HL-60/S4 treated with phorbol 12-myristate 13-acetate at 8.2 ng/mL for 4 days and 3 days (cell line): Measurements from ENCODE around the gene NTRK3.
"Not testable (repeated sequence)": the region's sequence is repeated elsewhere in the genome, so short reads cannot be mapped to it uniquely, and the experiment has no call there.

Experiments
- in situ Hi-C: fragments of 300-500 bp; cut with MboI; formaldehyde crosslinking; loops from 2 replicates; pipeline ENCODE4 v1.15.0; 2022; ENCODE audit warnings: low sequenced_read_pairs

The NTRK3 gene

DNA sequence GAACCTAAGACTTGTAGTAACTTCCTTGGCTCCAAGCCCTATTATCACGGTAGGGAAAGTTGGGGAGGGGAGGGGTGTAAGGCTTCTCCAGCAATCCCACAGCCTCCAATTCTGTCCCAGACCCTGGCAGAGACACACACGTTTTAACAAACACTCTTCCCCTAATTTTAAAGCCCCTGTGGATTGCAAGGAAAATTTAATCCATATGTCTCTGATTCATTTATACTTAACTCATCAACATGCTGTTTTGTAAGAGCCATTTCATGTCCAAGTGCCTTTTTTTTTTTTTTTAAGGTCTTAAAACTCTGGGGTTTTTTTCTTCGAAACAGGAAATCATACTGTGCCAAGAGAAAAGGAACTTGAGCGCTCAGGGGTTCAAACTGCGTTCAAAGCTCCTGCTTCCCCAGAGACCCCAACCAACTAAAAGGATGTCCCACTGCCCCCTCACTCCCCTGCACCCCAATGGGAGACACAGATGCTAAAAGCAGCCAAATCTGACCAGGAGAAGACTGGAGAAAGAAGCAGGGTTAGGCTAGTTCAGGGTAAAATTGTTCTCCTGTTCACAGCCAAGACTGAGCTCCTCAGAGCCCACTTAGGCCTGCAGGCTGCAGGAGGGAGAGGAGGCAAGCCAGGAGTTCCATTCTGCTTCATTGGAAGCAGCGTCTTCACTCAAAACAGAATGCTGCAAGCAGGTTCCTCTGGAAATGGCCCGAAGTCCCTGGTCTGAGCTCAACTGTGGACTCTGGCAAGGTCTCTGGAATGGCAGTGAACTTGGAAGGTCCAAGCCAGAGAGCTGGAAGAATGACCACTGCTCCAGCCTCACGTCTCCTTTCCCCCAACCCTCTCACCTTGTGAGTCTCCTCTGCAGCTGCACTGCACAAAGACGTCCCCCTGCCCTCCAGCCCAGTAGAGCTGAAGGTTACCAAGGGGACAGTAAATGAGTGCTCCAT, 172.5 kb downstream of the NTRK3 start:
- in situ Hi-C loops: no loop called here

DNA sequence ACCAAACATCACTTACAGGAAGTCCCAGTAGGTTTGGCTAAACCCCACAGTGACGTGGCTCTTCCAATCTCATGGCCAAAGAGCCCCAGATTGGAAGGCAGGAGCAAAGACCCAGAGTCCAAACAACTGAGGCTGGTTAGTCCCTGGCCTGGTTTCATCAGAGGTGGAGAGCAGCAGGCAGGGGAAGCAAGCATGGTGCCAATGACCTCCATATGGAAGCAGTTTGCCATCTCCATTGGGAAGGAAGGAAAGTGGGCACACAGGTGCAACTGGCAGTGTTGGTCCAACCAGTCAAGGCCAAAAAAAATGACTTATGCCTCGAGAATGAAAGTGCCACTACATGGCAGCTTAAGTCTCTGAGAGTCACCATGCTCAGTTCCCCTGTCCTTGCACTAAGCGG, 175.9 kb downstream of the NTRK3 start:
- in situ Hi-C loops: no loop called here

DNA sequence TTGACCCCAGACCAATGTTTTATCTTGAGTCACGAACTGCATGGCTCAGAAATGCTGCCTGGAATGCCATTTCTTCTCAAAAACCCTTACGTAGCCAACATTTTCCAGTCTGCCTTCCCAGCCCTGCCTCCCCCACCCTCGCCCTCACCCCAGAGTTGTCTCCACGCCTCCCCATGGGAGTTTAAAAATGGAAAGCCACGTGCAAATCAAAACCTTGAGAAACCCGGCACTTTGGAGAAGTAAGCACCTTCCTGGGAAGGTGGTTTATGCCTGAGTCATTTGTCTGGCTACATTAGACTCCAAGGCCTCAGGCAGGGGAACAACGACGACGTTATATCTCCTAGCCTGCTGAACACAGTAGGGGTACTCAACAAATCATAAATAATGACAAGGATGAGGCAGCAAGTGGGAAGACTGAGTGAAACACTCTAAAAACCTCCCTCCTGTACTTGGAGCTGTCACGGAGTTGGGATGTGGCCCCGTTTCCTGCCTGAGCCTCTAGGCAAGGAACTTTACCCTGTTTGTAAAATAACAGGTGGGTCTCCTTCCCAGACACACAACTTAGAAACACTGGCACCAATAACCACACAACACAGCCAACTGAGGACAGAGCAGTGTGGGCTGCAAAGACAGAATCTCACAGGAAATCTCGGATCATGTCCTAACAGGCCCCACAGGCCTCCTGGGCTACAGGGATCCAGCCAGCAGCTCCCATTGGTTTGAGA, 179.1 kb downstream of the NTRK3 start:
- in situ Hi-C loops: no loop called here

DNA sequence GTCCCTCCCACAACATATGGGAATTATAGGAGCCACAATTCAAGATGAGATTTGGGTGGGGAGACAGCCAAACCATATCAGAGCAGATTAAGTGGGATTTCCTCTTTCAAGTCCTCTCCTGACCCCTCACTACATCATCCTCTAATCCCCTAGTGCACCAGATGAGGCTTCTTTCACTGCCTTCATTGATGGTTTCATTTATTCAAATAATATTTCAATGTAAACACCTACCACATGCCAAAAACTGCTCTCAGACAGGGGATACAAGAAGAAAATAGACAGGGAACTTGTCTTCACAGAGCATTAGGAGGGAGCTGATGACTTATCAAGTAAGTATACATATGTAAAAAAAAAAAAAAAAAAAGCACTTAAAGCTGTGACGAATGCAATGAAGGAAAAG, 180.2 kb downstream of the NTRK3 start:
- in situ Hi-C loops: no loop called here

DNA sequence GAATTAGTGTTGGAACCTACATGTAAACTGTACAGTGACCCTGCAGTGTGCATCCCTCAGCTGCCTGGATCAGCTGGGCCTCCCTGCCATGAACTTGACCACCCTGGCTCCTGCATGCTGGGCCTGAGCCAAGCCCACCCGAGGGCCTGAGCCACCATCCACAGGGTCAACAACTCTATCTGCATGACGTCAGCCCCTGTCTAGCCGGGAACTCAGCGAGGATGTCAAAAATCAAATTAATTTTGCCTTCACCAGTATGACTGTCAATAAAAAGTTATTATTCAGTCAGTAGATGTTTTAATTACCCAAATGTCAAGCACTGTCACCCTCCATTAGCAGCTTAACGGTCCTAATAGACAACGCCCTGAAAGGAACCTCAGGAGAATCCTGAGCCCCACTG, 181.4 kb downstream of the NTRK3 start:
- in situ Hi-C loops: no loop called here

DNA sequence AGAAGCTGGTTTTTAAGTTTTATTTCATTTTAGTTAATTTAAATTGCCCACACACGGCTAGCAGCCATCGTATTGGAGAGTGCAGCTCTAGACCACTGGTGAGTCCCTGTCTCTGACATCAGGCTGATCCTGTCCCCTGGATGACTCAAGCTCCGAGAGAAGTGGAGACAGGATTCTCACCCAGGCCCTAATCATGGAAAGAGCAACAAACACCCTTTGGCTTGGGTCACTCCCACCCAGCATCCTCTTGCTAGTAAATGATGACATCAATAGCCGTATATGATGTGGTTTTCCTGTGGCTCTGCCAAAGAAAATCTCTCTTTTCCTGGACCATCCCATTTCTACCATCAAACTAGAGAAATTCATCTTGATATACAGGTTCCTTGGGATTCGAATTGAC, 182.2 kb downstream of the NTRK3 start:
- in situ Hi-C loops: no loop called here

DNA sequence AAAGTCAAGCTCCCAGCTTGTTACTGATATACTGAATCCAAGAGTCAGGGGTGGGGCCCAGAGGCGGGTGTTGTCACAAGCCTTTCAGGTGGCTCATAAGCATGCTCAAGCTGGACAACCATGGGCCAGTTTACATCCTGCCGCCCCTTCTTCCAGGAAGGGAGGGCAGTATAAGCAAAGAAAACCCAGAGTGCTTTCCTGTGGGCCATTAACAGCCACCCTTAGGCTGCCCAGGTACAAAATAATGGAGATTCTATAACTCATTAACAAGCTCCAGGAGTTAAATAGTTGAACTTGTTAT, 183.2 kb downstream of the NTRK3 start:
- in situ Hi-C loops: no loop called here

DNA sequence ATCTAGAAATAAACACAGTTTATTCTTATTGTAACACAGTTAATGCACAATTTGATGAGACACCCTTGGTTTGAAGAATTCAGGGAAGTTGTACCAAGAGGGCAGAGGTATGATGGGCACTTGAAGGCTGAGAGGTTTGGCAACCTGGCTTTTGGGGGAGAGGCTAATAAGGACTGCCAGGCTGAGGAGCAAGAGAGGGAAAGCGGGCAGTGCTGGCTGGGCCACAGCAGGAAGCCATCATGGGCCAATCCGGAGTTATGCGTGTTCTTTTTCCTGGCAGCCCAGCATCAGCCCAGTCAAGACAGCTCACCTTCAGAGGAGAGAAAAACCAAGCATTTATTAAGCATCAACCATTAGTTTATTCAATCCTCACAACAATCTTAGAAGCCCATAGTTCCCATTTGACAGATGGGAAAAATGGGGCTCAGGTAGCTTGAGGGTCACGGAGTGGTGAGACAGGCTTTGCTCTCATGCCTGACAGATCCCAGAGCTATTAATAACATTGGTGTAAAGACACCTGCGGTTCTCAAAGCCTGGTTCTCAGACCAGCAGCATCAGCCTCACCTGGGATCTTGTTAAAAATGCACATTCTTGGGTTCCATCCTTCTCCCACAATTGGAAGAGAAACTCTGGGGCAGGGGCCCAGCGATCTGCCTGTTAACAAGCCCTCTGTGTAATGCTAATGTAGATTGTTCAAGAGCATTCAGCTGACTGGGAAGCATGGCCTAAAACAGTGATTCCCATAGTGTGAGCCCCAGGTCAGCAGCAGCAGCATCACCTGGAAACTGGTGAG, 183.7 kb downstream of the NTRK3 start:
- in situ Hi-C loops: no loop called here

DNA sequence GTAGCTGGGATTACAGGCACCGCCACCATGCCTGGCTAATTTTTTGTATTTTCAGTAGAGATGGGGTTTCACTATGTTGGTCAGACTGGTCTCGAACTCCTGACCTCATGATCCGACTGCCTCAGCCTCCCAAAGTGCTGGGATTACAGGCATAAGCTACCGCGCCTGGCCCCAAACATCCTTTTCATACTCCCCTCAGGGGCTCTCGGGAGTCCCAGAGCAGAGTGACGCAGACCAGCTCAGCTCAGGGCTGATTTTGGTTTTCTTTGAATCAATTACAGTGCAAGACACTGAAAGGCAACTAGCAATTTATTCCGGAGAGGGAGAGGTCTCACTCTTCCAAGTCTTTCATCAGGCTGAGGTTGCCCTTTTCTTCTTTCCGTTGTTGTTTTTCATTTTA, 184.4 kb downstream of the NTRK3 start:
- in situ Hi-C loops: not testable (repeated sequence)

DNA sequence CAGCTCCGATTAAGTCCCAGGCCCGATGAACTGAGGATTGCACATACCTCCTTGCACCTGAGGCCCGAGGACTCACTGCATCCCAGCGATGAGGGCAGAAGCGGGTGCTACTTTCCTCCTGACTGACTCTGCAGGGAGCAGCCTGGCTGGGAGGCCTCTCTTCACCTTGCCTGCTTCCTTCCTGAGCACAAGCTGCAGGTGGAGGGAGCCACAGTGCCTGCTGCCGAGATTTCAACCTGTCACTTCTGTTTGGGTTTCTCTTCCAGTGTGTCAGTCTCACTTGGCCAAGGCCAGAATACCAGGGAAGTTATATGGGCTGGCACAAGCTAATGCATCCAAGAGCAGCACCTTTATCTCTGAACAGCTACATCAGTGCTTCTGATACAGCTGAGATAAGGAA, 185.4 kb downstream of the NTRK3 start:
- in situ Hi-C loops: no loop called here

DNA sequence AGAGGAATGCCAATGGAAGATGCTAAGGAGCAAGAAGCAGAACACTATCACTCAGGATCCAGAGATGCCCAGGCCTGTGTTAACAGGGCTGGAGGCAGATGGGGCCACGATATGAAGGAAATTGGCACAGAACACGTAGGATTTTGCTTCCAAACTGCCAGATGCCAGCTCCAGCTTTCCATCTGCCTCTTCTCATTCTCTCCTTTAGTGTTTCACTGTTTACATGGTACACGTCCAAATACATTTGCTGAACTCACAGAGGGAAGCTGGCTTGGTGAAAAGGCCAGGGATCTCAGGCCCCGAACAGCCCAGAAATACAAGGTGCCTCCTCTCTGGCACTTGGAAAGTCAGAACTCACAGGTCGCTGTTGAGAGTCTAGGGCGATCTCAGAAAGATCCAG, 187.0 kb downstream of the NTRK3 start:
- in situ Hi-C loops: no loop called here

DNA sequence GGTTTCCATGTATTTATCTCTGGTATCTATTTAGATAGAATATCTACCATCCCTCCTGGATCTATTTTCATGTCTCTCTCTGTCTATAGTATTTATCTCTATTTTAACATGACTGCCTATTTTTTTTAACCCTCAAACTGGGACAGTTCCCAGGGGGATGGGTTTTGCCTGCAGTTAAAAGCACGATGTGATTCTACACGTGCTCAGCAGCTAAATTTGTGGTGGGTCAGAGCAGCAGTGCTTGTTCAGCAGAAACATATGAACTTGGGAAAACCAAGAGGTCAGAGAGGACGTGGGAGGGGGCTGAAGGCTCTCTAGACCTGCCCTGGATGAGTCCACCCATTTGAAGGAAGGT, 189.2 kb downstream of the NTRK3 start:
- in situ Hi-C loops: no loop called here

DNA sequence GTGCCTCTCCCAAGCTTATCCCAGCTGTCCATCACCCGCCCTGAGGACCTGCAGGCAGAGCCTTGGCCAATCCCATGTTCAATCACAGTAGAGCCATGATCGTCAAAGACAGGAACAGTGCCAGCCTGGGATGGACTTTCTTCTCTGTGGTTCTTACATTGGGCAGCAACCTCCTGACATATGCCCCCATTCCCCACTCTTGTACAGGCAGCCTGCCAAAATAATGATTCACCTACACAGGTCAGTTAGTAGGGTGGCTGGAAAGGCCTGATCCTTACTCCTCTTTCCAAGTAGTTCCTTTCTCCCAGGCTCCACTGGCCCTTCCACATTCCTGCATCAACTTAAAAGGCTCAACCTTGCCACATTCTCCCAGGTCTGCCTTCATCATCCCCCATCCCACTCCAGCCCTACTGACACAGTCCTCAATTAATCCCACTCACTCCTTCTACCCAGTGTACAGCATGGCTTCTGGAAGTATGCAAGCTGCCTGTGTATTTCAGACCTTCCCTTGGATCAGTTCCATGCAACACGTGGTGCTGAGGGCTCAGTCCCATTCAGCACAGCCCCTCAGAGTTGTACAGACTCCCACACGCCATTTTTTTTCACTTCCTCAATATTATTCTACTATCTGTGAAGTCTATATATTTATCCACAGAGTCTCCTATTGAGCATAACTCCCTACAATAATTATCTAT, 189.8 kb downstream of the NTRK3 start:
- in situ Hi-C loops: no loop called here

DNA sequence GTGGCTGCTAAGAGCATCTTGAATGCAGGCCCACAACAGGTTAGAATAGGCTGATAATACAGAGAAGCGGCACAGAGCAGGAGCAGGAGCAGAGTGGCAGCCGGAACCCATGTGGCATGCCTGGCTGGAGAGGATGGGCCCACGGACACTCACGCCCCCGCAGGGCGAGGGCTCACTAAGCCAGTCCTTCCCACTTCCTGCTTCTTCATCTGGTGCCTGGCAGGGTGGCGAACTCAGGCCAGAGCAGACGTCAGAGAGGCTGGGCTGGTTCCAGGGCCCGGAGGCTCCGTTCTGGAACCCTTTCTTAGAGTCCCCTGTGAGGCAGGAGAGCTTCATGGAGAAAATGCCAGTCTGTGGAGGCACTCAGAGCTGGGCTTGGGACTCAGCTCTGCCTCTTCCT, 195.1 kb downstream of the NTRK3 start:
- in situ Hi-C loops: no loop called here

DNA sequence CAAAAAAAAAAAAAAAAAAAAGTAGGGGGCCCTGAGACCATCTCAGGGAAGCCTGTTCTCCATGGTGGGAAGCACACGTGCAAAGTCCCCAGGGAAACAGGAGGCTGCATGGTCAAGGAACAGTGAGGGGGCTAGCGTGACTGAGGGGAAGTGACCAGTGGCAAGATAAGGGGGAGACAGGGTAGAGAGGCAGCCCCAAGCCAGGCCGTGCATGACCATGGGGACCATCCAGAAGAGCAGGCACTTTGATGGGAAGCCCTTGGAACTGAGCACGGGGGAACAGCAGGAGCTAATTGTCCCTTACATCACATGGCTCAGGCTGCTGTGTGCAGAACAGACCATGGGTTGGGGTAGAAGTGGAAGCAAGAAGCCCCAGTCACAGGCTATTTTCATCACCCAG, 196.2 kb downstream of the NTRK3 start:
- in situ Hi-C loops: no loop called here

DNA sequence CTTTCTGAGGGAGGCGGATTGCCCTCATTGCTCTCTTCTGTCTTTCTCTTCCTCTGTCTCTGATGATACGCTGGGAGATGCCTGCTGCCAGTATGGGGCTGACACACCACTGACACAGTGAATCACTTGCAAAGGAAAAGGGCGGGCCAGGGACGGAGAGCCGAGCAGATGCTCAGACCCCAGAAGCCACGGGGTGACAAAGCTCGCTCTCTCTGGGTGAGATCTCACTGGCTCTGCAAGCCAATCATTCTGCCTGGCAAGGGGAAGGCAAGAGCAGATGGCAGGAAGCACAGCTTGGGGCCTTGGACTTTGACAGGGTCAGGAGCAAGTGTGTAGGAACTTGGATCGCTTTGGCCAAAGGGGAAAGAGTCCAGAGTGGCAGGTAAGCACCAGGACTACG, 198.7 kb downstream of the NTRK3 start:
- in situ Hi-C loops: no loop called here

DNA sequence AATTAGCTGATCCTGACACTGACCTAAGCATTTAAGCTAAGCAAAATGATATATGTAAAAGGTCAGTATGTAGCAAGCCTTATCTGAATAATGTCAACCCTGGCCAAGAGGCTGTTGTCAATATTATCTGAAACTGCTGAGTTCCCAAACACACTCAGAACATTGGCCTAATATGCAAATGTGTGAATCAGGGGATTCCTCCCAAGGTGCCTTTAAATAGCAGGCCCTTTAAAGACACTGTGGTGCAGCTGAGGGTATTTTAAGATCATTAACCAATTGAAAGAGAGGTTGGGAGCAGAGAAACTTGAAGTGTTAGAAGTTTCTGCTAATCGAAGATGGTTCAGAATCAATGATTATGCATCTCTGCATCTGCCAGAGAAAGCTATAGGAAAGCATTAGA, 207.0 kb downstream of the NTRK3 start:
- in situ Hi-C loops: no loop called here

DNA sequence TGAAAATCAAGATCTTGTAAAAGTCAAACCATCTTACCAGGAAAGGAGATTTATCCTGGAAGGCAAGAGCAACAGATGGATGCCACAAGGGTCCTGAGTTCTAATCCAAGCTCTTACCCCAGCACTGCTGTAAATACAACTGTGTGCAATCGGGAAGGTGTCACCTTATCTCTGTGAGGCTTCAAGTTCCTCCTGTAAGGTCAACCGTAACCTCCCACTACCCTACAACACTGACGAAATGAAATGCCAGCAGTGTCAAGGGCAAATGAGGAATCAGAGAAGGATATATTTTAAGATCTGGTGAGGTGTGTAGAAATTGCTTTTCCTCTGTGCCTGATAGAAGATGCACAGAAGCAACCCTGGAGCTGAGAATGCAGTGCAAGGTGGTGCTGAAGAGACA, 207.8 kb downstream of the NTRK3 start:
- in situ Hi-C loops: no loop called here

DNA sequence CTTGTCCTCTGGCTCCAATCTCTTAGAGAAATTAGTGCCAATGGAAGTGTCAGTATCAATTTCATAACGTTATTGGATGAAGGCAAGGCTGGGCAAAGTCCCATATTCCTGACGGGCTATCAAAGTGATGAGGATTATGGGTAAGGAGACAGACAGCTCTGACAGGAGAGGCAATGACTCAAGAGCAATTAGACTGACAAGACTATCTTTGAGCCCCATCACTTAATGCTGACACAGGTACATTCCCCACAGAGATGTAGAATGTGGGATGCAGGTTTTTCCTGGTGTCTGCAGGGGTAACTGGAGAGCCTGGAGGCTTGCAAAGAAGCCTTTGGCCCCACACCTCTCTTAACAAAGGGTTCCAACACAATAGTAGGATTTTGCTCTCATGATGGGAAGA, 208.3 kb downstream of the NTRK3 start:
- in situ Hi-C loops: no loop called here

DNA sequence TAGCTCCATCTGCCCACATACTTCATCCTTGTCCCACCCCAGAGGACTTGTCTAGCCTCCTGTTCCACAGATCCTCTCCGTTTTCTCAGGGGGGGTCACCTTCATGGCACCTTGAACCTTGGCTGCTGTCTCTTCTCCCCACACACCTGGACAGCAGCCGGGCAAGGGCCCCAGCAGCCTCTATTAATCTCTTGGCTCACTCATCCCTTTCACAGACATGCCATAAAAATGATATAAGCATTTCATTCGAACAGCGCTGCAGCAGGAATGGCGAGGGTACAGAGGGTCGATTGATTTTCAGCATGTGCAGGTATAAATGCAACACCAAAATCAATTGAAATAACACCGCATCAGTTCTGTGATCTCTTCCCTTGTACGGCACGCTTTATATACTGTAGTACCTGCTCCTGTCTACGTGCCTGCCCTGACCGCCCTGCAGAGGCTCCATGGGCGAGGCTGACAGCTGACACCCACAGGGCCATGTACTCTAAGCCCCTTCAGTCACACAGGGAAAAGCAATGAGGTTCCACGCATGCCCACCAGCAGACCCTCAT, 209.9 kb downstream of the NTRK3 start:
- in situ Hi-C loops: no loop called here

DNA sequence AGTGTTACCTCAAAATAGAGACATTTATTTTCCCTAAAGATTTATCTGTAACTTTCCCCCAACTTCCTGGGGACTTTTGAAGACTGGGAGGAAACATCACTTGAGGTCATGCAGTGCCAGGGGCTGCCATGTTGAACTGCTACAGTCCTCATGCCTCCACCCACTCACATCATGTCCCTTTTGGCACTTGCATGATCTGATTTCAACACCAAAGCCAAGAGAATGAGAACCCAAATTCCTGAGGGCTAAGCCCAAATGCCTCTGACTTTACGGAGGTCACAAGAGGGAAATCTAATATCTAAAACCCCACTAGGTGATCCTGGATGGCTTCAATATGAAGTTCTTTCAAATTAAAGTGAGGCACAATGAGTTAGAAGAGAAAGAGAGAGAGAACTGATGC, 213.1 kb downstream of the NTRK3 start:
- in situ Hi-C loops: no loop called here
